Measurements from ENCODE around the gene MAP3K20.

GRCh38 chr2:173298536-173299097, 223.0 kb downstream of the MAP3K20 start:
- TF ChIP-seq CTCF (IDR thresholded peaks at IDR 0.05): no peak
- no peak for TF ChIP-seq GABPA (IDR thresholded peaks at IDR 0.05; ENCODE audit: low read depth)
- no peak for TF ChIP-seq NRF1 (IDR thresholded peaks at IDR 0.05; ENCODE audit: low read depth, low read length)
- TF ChIP-seq RXRA (IDR thresholded peaks at IDR 0.05; ENCODE audit: borderline replicate concordance, low read depth): no peak
- TF ChIP-seq EP300 (IDR thresholded peaks at IDR 0.05; ENCODE audit: borderline replicate concordance in 1 of 2, low read depth in 1 of 2, low read length in 1 of 2): no peak
- no peak for TF ChIP-seq POLR2AphosphoS5 (IDR thresholded peaks at IDR 0.05; ENCODE audit: low read depth, low read length)
- TF ChIP-seq, protein P1, sequence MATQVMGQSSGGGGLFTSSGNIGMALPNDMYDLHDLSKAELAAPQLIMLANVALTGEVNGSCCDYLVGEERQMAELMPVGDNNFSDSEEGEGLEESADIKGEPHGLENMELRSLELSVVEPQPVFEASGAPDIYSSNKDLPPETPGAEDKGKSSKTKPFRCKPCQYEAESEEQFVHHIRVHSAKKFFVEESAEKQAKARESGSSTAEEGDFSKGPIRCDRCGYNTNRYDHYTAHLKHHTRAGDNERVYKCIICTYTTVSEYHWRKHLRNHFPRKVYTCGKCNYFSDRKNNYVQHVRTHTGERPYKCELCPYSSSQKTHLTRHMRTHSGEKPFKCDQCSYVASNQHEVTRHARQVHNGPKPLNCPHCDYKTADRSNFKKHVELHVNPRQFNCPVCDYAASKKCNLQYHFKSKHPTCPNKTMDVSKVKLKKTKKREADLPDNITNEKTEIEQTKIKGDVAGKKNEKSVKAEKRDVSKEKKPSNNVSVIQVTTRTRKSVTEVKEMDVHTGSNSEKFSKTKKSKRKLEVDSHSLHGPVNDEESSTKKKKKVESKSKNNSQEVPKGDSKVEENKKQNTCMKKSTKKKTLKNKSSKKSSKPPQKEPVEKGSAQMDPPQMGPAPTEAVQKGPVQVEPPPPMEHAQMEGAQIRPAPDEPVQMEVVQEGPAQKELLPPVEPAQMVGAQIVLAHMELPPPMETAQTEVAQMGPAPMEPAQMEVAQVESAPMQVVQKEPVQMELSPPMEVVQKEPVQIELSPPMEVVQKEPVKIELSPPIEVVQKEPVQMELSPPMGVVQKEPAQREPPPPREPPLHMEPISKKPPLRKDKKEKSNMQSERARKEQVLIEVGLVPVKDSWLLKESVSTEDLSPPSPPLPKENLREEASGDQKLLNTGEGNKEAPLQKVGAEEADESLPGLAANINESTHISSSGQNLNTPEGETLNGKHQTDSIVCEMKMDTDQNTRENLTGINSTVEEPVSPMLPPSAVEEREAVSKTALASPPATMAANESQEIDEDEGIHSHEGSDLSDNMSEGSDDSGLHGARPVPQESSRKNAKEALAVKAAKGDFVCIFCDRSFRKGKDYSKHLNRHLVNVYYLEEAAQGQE (IDR thresholded peaks at IDR 0.05; ENCODE audit: low read depth, low read length): no peak
- no peak for TF ChIP-seq USF1 (IDR thresholded peaks at IDR 0.05; ENCODE audit: borderline replicate concordance, low read depth)
- TF ChIP-seq, protein P2, sequence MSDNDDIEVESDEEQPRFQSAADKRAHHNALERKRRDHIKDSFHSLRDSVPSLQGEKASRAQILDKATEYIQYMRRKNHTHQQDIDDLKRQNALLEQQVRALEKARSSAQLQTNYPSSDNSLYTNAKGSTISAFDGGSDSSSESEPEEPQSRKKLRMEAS (IDR thresholded peaks at IDR 0.05; ENCODE audit: low read depth): no peak
- no peak for TF ChIP-seq SMC3 (IDR thresholded peaks at IDR 0.05; ENCODE audit: low read depth, low read length)
- no peak for TF ChIP-seq JUND (IDR thresholded peaks at IDR 0.05)
- no peak for TF ChIP-seq TAF1 (IDR thresholded peaks at IDR 0.05; ENCODE audit: borderline replicate concordance, low read depth, low read length)
- TF ChIP-seq EZH2phosphoT487 (IDR thresholded peaks at IDR 0.05; ENCODE audit: borderline replicate concordance, low read depth): no peak

All from SK-N-SH (cell line).